Astrocyte of the cerebellum (primary cell): ENCODE results near the gene CACHD1.

ENCODE experiments used
- DNase-seq: peaks from one replicate; pipeline ENCODE4 v3.0.0-alpha.2; 2011; ENCODE audit warnings: low read depth
- H3K4me3 ChIP-seq: 2 replicates; pipeline ENCODE4 v1.5.1; 2011; ENCODE audit warnings: mild to moderate bottlenecking, low read depth, low read length, moderate library complexity
- in situ Hi-C: cut with HindIII; loops from 2 replicates; pipeline ENCODE4 v1.10.0; 2017; ENCODE audit warnings: low sequenced_read_pairs
- TF ChIP-seq, protein P1 (sequence below): IDR thresholded peaks from 2 replicates; pipeline ENCODE4 v1.5.1; 2012; ENCODE audit warnings: low read length, low read depth, moderate library complexity, mild to moderate bottlenecking; ENCODE audit errors: missing control alignments

The CACHD1 gene

DNA sequence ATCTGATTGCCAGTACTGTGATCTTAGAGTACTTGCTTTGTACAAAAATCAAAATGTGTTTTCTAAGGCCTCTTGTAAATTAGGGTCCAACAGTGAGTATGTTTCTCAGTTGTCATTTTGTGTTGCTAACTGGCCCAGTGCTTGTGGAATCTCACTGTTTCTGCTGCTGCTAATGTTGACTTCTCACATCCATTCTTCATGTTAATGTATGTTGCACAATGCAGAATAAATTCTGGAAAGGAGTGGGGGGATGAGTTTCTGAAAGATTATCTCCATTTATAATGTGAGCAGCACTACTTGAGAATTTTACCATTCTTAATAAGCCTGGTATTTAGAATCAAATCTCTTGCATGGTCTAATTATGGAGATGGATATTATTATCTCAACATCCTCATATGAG lies 57.9 kb downstream of the CACHD1 start:
- no peak overlapping the region for H3K4me3 ChIP-seq
- in situ Hi-C loops: no loop called here
- TF ChIP-seq, protein P1, sequence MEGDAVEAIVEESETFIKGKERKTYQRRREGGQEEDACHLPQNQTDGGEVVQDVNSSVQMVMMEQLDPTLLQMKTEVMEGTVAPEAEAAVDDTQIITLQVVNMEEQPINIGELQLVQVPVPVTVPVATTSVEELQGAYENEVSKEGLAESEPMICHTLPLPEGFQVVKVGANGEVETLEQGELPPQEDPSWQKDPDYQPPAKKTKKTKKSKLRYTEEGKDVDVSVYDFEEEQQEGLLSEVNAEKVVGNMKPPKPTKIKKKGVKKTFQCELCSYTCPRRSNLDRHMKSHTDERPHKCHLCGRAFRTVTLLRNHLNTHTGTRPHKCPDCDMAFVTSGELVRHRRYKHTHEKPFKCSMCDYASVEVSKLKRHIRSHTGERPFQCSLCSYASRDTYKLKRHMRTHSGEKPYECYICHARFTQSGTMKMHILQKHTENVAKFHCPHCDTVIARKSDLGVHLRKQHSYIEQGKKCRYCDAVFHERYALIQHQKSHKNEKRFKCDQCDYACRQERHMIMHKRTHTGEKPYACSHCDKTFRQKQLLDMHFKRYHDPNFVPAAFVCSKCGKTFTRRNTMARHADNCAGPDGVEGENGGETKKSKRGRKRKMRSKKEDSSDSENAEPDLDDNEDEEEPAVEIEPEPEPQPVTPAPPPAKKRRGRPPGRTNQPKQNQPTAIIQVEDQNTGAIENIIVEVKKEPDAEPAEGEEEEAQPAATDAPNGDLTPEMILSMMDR: no peak
- no peak for DNase-seq

DNA sequence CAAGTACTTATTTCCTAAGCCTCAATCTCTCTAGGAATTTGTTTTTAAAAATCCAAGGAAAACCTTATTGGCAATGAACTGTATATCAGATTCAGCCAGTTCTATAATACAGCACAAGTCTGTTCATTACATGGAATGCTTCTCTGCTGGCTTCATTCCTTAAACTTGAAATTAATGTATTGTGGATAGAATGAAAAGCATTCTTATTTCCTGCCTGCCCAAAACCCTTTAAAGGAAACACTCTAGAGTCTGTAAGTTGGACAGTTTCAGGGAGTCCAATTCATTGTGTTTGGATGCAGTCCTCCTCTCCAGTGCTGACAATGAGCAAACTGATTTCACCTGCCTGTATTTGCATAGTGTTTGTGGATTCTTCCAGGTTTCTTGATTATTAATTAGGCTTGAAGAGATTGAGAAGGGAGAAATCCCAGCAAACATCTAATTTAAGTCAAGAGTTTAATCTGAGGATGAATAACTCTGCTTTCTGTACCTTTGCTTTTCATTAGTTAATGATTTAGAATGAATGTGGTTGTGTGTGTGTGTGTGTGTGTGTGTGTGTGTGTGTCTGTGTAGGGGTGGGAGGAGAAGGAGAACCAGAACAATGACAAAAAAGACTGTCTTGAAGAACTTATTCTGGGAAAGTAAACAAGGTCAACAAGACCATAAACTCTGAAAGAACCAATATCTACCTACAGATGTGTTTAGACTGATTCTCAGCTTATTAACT lies 61.2 kb downstream of the CACHD1 start:
- DNase-seq: no peak
- no peak overlapping the region for H3K4me3 ChIP-seq
- in situ Hi-C loops: no loop called here
- TF ChIP-seq, protein P1: no peak

DNA sequence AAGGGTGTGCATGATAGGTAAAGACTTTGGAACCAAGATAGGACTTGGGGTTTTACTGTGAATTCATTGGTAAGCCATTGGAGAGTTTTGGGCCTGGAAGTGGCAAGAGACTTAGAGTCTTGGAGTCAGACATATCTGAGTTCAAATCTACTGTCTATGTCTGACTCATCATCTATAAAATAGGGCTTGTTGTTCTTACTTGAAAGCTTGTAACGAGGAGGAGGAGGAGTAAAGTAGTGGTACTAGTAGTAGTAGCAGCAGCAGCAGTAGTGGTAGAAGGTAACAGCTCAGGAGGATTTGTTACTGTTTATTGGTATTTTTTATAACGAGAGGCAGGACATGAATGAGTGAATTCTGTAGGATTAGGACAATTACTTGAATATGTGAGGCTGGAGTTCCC lies 62.7 kb downstream of the CACHD1 start:
- no peak for DNase-seq
- no peak overlapping the region for H3K4me3 ChIP-seq
- TF ChIP-seq, protein P1: no peak
- in situ Hi-C loops: no loop called here

DNA sequence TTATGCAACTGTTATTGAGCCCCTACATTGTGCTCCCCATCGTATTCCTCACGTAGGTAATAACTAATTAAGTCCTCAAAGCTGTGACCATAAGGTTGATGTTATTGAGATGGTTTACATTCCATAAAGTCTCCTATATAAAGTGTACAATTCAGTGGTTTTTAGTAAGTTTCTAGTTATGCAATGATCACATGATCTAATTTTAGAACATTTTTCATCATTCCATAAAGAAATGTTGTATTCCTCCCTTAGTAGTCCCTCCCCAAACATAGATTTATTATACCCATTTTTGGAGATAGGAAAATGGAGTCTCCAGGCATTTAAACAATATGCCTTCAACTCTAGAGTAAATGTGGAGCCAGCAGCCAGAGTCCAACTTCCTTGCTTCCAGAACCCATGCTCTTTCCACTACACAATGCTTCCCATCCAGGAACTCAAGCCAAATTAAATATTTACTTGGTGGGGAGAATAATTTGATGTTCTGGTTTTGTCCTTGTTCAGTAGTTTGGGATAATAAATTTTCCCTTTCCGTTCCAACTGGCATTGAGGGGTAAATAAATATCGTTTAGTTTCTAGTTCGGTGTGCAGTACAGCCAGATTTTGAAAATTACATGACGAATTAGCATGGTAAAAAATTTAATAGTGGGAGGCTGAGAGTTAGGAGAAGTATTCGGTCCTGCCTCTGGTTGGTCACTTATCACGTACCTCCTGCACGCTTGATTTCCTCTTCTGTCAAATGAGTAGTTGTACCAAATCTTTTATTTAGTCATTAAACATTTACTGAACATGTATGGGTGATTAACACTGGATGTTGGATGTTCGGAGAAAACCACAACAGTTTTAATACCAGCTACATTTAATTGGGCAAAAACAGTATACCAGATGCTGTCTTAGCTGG lies 66.3 kb downstream of the CACHD1 start:
- DNase-seq: no peak
- in situ Hi-C loops: no loop called here
- H3K4me3 ChIP-seq: no peak overlapping the region
- TF ChIP-seq, protein P1: no peak

DNA sequence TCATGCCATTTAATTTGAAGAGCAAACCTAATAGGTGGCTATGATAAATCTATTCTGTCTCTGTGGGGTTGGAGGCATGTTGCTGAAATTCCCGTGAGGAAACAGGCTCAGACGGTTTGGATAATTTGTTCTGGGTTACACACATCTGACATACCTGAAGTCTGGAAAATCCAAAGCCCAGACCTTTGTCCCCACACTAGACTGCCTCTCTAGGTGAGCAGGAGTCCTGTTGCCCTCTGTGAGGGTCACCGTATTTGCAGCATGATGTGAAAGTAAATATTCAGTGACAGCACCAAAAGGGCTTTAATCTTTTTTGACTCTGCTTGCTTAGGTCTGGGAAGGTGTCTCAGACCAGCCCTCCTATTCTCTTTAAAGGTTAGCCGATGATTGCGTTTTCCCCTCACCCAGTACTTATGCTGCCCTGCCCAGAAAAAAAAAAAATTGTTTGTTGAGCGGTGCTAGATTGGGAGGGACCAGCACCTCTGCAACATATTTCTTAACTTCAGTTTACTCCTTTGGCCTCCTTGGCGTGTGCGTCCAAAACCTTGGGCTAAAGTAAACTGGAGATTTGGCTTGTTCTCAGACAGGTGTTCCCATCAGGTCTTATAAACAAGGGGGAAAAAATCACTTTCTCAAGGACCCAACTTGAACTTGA lies 67.0 kb downstream of the CACHD1 start:
- in situ Hi-C loops: no loop called here
- H3K4me3 ChIP-seq: no peak overlapping the region

DNA sequence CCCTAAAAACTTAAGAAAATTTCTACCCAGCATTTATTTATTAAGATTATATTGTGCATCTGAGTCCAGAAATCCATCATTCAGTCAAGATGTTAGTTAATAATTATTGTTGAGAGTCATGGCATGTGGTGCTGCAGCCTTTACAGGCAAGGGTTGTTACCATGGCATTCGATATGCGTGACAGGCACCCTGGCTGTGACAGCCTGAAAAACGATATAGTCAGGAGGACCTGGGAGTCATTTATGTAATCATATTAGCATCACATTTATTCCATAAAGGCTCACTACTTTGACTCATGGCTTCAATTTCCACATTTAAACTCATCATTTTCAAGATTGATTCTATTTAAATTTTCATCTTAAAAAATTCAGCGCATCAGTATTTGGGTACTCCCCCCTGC lies 68.0 kb downstream of the CACHD1 start:
- no peak overlapping the region for H3K4me3 ChIP-seq
- TF ChIP-seq, protein P1: no peak
- in situ Hi-C loops: no loop called here
- no peak for DNase-seq

More for the DNA sequence above, 67.0 kb downstream of the CACHD1 start:
- TF ChIP-seq, protein P1: no peak
- DNase-seq: no peak
